IPS DF 4.7 (cell line): ENCODE data around the gene RPS6KA3.

Source experiments
- DNase-seq: peaks from one replicate; pipeline ENCODE4 v3.0.0-alpha.2; 2013; ENCODE audit warnings: low spot score; ENCODE audit errors: extremely low read depth

The RPS6KA3 gene

GRCh38 chrX:20266810-20267606 is at the start of gene RPS6KA3:
Gene RPS6KA3, minus strand, starts transcription at chrX:20266909. Its CDS starts 277 bp downstream, at chrX:20266632.
- DNase-seq: no peak

- DNase-seq: no peak
Observed at GRCh38 chrX:20315140-20315539, 48.4 kb upstream of the RPS6KA3 start.

DNA sequence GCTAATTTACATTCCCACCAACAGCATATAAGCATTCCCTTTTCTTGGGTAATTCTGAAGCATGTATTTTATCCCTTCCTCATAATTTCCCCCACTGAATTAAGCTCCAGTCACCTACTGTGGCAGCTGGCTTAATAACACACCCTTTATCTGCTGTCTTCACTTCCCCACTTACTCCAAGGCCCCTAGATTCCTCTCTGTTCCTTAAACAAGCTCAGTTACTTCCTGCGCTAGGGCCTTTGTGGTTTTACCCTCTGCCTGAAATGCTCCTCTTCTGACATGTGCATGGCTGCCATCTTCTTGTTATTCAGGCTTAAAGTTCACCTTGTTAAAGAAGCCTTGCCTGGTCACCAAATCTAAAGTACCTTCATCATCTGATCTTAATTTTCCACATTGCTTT is 47.2 kb upstream of the RPS6KA3 start:
- no peak for DNase-seq

DNA sequence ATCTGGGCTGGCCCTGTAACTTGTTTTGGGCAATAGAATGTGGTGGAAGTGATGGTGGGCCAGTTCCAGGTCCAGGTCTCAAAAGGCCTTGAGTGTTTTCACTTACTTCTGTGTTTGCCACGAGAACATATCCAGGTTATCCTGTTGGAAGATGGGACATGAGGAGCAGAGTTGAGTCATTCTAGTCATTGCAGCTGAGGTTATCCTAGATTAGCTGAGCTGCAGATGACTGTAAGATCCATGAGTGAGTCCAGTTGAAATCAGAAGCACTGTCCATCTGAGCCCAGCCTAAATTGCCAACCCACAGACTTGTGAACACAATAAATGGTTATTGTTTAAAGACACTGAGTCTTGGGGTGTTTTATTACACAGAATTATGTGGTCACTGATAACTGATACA is 45.3 kb upstream of the RPS6KA3 start:
- DNase-seq: no peak

- no peak for DNase-seq
Observed at GRCh38 chrX:20311505-20311904, 44.8 kb upstream of the RPS6KA3 start.

- DNase-seq: no peak
Observed at GRCh38 chrX:20309806-20310205, 43.1 kb upstream of the RPS6KA3 start.

DNA sequence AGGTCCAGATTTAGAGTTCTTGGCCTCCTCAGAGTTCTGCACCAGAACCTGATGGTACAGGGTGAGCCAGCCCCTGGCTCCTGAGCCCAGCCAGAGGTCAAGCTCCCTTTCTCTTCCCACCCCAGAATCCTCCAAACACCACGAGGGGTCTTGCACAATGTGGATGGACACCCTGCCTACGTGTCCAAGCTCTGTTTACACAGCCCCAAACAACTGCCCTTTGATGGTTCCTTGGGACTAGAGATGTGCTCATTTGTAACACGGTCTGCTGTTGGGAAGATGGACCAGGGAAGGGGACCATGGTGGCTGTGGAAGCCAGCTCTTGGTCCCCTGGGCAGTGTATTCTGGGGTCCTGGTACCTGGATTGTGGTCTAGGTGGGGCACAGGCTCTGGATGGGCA is 40.0 kb upstream of the RPS6KA3 start:
- no peak for DNase-seq

- DNase-seq: no peak
Observed at GRCh38 chrX:20300822-20301221, 34.1 kb upstream of the RPS6KA3 start.

DNA sequence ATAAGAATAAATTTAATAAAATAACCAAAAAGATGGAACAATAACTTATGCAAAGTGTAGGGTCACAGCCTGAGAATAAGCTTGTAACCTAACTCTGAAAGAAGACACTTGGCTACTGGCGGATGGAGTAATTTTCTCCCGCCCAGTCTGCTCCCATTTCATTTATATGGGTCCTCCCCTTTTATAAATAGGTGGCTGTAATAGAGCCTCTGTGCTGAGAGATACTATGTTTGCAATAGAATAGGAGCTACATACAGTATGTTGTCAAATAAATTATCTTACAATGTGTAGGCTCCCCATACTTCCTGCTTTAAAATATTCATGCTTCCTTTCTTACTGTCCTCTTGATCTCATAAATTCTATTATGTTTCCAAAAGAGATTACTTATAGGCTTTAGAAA is 28.2 kb upstream of the RPS6KA3 start:
- no peak for DNase-seq

- DNase-seq: no peak
Observed at GRCh38 chrX:20294284-20294683, 27.6 kb upstream of the RPS6KA3 start.

DNA sequence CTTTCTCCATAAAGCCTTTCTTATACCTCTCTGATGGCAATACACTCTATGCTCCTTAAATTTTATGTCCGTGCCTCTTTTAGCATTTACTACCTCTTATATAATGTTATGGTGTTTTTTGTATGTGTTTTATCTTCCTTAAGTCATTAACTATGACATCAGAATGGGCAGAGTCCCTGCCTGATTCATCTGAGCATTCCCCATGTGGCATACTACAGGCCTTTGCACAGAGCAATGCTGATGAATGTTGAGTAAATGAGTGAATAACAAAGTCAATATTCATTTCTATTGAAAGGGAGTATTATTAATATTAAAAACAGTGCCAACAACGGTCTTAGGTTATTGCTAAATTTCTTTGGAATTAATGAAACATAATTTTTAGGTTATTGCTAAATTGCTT is 18.8 kb upstream of the RPS6KA3 start:
- DNase-seq: no peak

GRCh38 chrX:20284992-20285391 is 18.3 kb upstream of the RPS6KA3 start:
- DNase-seq: no peak

GRCh38 chrX:20284444-20284843 is 17.7 kb upstream of the RPS6KA3 start:
- no peak for DNase-seq

DNA sequence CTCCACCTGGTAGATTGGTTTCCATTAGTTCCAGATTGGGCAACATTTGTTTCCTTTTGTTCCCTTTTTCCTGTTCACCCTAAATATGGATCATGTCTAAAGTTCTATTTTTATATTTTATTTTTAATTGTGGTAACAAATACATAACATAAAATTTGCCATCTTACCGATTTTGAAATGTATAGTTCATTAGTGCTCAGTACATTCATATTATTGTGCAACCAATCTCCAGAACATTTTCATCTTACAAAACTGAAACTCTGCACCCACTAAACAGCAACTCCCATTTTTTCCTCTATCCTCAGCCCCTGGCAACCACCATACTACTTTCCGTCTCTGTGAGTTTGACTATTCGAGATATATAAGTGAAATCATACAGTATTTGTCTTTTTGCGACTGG is 14.2 kb upstream of the RPS6KA3 start:
- no peak for DNase-seq

- DNase-seq: no peak
Observed at GRCh38 chrX:20274121-20274520, 7.4 kb upstream of the RPS6KA3 start.

DNA sequence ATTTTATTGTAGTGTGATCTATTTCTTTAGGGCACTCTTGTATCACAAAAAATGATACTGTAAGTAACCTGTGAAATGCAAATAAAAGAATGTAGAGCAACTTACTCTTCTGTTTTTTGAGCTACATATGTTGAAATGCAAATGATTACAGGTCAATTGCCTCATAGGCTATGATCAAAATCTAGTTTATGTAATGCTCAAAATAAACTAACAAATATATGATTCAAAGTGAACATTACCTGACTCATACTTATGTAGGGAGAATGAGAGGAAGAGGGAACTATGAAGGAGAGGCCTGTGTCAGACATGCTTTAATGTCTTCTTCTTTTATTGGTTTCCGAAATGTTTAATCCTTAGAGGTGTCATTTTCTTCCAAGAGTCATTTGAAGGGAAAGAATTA is 5.0 kb upstream of the RPS6KA3 start:
- DNase-seq: no peak

DNA sequence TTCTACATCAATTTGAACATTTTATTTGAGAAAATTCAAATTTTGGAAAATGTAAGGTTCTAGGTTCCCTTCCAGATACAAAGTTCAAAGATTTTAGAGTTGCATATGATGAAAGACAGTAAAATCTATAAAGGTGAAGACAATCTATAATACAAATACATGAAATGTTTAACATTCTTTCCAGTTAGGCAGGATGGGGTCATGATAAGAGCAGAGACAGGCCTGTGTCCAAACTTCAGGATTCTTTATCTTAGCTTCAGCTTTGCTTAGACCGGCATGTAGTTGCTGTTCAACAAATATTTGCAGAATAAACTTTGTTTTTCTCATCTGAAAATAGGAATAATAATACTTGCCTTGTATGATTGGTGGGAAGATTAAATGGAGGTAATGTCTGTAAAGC is 4.5 kb upstream of the RPS6KA3 start:
- no peak for DNase-seq

DNA sequence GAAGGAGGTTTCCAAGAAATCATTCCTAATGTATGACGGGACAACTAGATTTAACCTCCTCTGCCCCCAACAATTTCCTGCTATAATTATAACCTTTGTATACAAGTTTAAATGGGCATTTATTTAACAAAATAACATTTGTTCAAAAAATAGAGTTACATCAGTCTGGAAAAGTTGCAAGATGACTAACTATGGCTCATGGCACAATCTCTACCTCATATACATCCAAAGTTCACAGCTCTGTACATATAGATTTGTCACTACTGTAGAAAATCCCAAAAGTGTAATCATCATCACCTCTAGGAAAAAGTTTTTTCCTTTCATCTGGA is 3.8 kb upstream of the RPS6KA3 start:
- no peak for DNase-seq

- DNase-seq: no peak
Observed at GRCh38 chrX:20269848-20270561, 3.3 kb upstream of the RPS6KA3 start.

GRCh38 chrX:20267931-20268701 is 1.4 kb upstream of the RPS6KA3 start:
- DNase-seq: no peak

- DNase-seq: no peak
Observed at GRCh38 chrX:20267607-20267930, 860 bp upstream of the RPS6KA3 start.
